ENCODE data around the gene HGFAC.

The HGFAC gene

DNA sequence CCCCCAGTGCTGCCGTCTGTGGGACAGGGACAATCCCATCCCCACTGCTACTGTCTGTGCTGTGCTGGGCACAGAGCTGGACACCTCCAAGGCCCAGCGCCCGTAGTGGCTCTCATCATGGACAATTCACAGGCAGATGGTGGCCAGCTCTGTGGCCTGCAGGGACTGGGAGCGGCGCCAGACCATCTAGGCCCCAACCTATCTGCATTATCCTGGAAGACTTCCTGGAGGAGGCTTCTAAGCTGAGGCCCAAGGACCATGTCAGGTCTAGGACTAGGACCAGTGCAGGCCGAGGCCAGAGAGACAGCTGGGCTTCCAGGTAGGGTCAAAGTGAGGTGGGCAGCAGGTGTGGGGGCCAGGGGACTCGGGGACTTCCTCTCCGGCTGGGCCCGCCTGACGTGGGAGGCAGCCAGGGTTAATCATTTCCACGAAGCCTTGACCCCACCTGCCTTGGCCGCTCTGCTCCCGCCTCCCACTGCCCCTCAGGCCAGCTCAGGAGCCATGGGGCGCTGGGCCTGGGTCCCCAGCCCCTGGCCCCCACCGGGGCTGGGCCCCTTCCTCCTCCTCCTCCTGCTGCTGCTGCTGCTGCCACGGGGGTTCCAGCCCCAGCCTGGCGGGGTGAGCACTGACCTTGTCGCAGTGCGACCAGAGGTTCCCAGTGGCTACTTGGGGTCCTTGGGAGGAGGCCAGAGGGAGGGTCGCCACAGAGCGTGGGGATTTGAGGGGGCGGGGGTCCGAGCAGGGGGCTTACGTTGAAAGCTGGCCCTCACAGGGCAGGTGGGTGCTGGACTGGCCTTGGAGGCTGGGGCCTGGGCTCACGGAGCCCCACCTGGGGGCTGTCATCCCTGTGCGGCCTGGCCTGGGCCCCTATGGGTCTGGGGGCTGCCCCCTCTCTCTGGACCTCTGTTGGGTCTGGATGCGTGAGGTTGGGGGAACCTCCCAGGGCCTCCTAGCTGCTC is at the start of gene HGFAC:
Gene HGFAC, plus strand, starts transcription at position 468 of the 959 bp plus-strand sequence. Its CDS starts 34 bp downstream, at position 502.
- TF ChIP-seq, protein P1, sequence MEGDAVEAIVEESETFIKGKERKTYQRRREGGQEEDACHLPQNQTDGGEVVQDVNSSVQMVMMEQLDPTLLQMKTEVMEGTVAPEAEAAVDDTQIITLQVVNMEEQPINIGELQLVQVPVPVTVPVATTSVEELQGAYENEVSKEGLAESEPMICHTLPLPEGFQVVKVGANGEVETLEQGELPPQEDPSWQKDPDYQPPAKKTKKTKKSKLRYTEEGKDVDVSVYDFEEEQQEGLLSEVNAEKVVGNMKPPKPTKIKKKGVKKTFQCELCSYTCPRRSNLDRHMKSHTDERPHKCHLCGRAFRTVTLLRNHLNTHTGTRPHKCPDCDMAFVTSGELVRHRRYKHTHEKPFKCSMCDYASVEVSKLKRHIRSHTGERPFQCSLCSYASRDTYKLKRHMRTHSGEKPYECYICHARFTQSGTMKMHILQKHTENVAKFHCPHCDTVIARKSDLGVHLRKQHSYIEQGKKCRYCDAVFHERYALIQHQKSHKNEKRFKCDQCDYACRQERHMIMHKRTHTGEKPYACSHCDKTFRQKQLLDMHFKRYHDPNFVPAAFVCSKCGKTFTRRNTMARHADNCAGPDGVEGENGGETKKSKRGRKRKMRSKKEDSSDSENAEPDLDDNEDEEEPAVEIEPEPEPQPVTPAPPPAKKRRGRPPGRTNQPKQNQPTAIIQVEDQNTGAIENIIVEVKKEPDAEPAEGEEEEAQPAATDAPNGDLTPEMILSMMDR (IDR thresholded peaks at IDR 0.05; ENCODE audit: low read depth, low read length), result no peak
- no peak within 1 kb of the TSS for H3K4me3 ChIP-seq (ENCODE audit: low read depth, low read length)

- TF ChIP-seq, protein P1 (IDR thresholded peaks at IDR 0.05; ENCODE audit: low read depth, low read length), result no peak
- no peak overlapping the region for H3K4me3 ChIP-seq (ENCODE audit: low read depth, low read length)
Measured at GRCh38 chr4:3392321-3392720, 49.4 kb upstream of the HGFAC start.

- H3K4me3 ChIP-seq (ENCODE audit: low read depth, low read length), result no peak overlapping the region
Measured at GRCh38 chr4:3393171-3393570, 48.6 kb upstream of the HGFAC start.

GRCh38 chr4:3396600-3396999 is 45.2 kb upstream of the HGFAC start:
- TF ChIP-seq, protein P1 (IDR thresholded peaks at IDR 0.05; ENCODE audit: low read depth, low read length), result no peak
- no peak overlapping the region for H3K4me3 ChIP-seq (ENCODE audit: low read depth, low read length)

More at GRCh38 chr4:3393171-3393570, 48.6 kb upstream of the HGFAC start:
- TF ChIP-seq, protein P1 (IDR thresholded peaks at IDR 0.05; ENCODE audit: low read depth, low read length), result no peak

GRCh38 chr4:3397128-3397527 is 44.6 kb upstream of the HGFAC start:
- no peak overlapping the region for H3K4me3 ChIP-seq (ENCODE audit: low read depth, low read length)
- TF ChIP-seq, protein P1 (IDR thresholded peaks at IDR 0.05; ENCODE audit: low read depth, low read length), result no peak

DNA sequence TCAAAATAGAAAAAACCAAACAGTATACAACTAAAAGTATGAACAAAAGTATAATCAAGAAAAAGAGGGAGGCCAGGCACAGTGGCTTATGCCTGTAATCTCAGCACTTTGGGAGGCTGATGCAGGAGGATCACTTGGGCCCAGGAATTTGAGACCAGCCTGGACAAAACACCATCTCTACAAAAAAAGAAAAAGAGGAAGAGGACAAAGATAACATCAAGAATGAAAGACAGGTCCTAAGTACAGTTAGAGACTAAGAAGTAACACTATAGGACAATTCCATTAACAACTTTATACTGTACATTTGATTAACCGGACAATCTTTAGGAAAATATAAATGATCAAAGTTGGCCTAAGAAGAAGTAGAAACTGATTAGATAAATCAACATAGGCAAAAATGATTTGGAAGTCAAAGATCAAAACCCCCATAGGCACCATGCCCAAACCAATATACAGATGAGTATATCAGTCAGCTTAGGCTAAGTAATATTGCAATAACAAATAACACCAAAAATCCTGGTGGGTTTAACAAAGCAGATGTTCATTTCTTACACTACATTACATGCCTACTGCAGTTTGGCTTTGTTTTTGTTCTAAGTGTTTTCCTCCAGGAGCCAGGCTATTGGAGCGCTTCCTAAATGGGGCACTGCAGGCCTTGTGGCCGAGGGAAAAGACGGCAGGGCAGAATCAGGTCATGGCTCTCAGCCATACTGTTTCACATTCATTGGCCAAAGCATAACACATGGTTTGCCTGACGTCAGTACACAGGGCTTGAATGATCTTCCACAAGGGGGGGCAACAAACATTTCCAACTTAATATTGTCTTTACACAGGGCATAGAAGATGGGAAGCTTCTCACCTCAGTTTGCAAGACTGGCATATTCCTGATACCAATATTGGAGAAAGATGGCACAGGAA is 42.2 kb upstream of the HGFAC start:
- no peak overlapping the region for H3K4me3 ChIP-seq (ENCODE audit: low read depth, low read length)
- TF ChIP-seq, protein P1 (IDR thresholded peaks at IDR 0.05; ENCODE audit: low read depth, low read length), result no peak

Measured in WI38 (cell line).